Posterior vena cava (tissue), 2 donors: Measurements from ENCODE around the gene GRIFIN. TPM values are rescaled to one million over a fixed set of nuclear protein-coding genes. Genes with fewer than 3 reads are reported as not detected.

Experiments
- total RNA-seq, 2 donors: library from RNA; stranded (reverse); fragmentation: NEBNext Ultra II Directional; extraction: Animal tissue kit (Norgen Biotek cat#: 25700); gene quantifications; one replicate each; pipeline ENCODE4 v1.2.1, GENCODE V29; 2021
- donor health status: DM: yes; HTN: yes; CAD: no.
- donor health status: DM: yes; HTN: yes; CAD: no.

Gene GRIFIN
- total RNA-seq, 2 donors from 2014 or later, result not detected

Other genes with a start within 250 kb of the GRIFIN start
- 10 to 100 TPM; 17.3 to 24.7 TPM for gene MAD1L1, start 243.5 kb downstream of the GRIFIN start, total RNA-seq
- 10 to 100 TPM; 12.3 to 15.6 TPM for gene MRM2, start 234.2 kb downstream of the GRIFIN start, total RNA-seq
- 10 to 100 TPM; 12.4 to 18.6 TPM for gene NUDT1, start 234.2 kb downstream of the GRIFIN start, total RNA-seq
- 10 to 100 TPM; 34.2 to 35.9 TPM for gene SNX8, start 162.0 kb downstream of the GRIFIN start, total RNA-seq
- gene EIF3B, start 121.6 kb downstream of the GRIFIN start, total RNA-seq, result 10 to 100 TPM; 78.1 to 90.1 TPM
- gene CHST12, start 72.8 kb downstream of the GRIFIN start, total RNA-seq, result 10 to 100 TPM; 21.4 to 28.3 TPM
- 10 to 100 TPM; 15.2 to 16.5 TPM for gene LFNG, start 43.4 kb upstream of the GRIFIN start, total RNA-seq
- 10 to 100 TPM; 16.3 to 17.2 TPM for gene BRAT1, start 79.1 kb upstream of the GRIFIN start, total RNA-seq
- 10 to 100 TPM; 14.6 to 19.1 TPM for gene IQCE, start 82.6 kb upstream of the GRIFIN start, total RNA-seq
- gene TTYH3, start 155.6 kb upstream of the GRIFIN start, total RNA-seq, result 10 to 100 TPM; 50.1 to 51.6 TPM
- gene AMZ1, start 211.8 kb upstream of the GRIFIN start, total RNA-seq, result 1 to 10 TPM in 1 of 2 donors, under 1 TPM in 1; 0.32 to 1.1 TPM